CD14-positive monocyte (primary cell): ENCODE measurements around the gene CYTH1. TPM values are rescaled to one million over a fixed set of nuclear protein-coding genes. Genes with fewer than 3 reads are reported as not detected.
A peak's percentile ranks its signal among the peaks of the same experiment; 100 is the strongest.

Source experiments
- DNase-seq, 3 donors: peaks; one replicate each; pipeline ENCODE4 v3.0.0-alpha.2; 2011 to 2022
- H2AFZ ChIP-seq: 2 replicates; pipeline ENCODE4 v1.6.0; 2012; ENCODE audit warnings: mild to moderate bottlenecking, low read depth, low read length, inconsistent platforms; ENCODE audit not compliant: insufficient read depth, poor library complexity, severe bottlenecking
- H3K27ac ChIP-seq, 2 donors: 1 replicate in 1 of 2; 2 replicates in 1 of 2; pipeline ENCODE4 v1.5.1; 2012 to 2013; ENCODE audit warnings: low read length in 2 of 2, control low read depth in 1 of 2, inconsistent platforms in 1 of 2, low read depth in 1 of 2, mild to moderate bottlenecking in 1 of 2
- H3K27me3 ChIP-seq, 2 donors: one replicate each; pipeline versions ENCODE4 v1.6.0 to v1.6.1; 2011 to 2013; ENCODE audit warnings: low read length in 2 of 2; ENCODE audit not compliant: control insufficient read depth in 2 of 2, insufficient read depth in 2 of 2
- H3K36me3 ChIP-seq, 2 donors: replicated peaks in 1 of 2; 1 replicate in 1 of 2; 2 replicates in 1 of 2; pipeline versions ENCODE4 v1.5.1 to v1.6.1; 2012 to 2013; ENCODE audit warnings: low read length in 2 of 2, control low read depth in 1 of 2, inconsistent platforms in 1 of 2, mild to moderate bottlenecking in 1 of 2; ENCODE audit not compliant: insufficient read depth in 2 of 2, control insufficient read depth in 1 of 2
- H3K4me1 ChIP-seq, 2 donors: 1 replicate in 1 of 2; 2 replicates in 1 of 2; pipeline versions ENCODE4 v1.5.1 to v1.6.1; 2012 to 2013; ENCODE audit warnings: low read length in 2 of 2, control low read depth in 1 of 2, inconsistent platforms in 1 of 2, mild to moderate bottlenecking in 1 of 2, moderate library complexity in 1 of 2; ENCODE audit not compliant: insufficient read depth in 2 of 2, control insufficient read depth in 1 of 2
- H3K4me2 ChIP-seq: replicated peaks from 2 replicates; pipeline ENCODE3; 2012; ENCODE audit warnings: low read length, moderate library complexity, mild to moderate bottlenecking; ENCODE audit not compliant: poor library complexity, severe bottlenecking; ENCODE audit errors: extremely low read depth
- H3K4me3 ChIP-seq, 3 experiments: fragments of 200-600 bp in 1 of 3; sonication (generic) in 1 of 3; replicated peaks in 1 of 3; 1 replicate in 2 of 3; 2 replicates in 1 of 3; pipeline ENCODE4 v1.5.1; 2011 to 2013; ENCODE audit warnings: low read length in 3 of 3, mild to moderate bottlenecking in 3 of 3, control low read depth in 2 of 3, low read depth in 2 of 3, inconsistent platforms in 1 of 3, moderate library complexity in 1 of 3
- H3K79me2 ChIP-seq: 2 replicates; pipeline ENCODE4 v1.6.0; 2012; ENCODE audit warnings: mild to moderate bottlenecking, control low read depth, inconsistent platforms, low read length, moderate library complexity; ENCODE audit not compliant: insufficient read depth
- H3K9ac ChIP-seq: 2 replicates; pipeline ENCODE4 v1.6.0; 2017; ENCODE audit warnings: low read length, mild to moderate bottlenecking; ENCODE audit not compliant: insufficient read depth, poor library complexity, severe bottlenecking
- H3K9me3 ChIP-seq, 2 donors: replicated peaks in 1 of 2; 1 replicate in 1 of 2; 2 replicates in 1 of 2; pipeline versions ENCODE4 v1.5.1 to v1.6.1; 2012 to 2013; ENCODE audit warnings: low read length in 2 of 2, control low read depth in 1 of 2; ENCODE audit not compliant: control insufficient read depth in 1 of 2, insufficient read depth in 1 of 2
- H4K20me1 ChIP-seq: 2 replicates; pipeline ENCODE4 v1.6.0; 2012; ENCODE audit warnings: mild to moderate bottlenecking, low read length, control low read depth, moderate library complexity; ENCODE audit not compliant: insufficient read depth
- H3K27ac Mint-ChIP-seq, 7 donors: one replicate each; pipeline ENCODE4 v1.8.0; 2020; ENCODE audit warnings: mild to moderate bottlenecking in 7 of 7, mixed read lengths in 7 of 7, moderate library complexity in 6 of 7, inconsistent platforms in 2 of 7
- H3K27me3 Mint-ChIP-seq, 3 donors: one replicate each; pipeline ENCODE4 v1.8.0; 2021 to 2022; ENCODE audit warnings: low read depth in 3 of 3, mild to moderate bottlenecking in 3 of 3, mixed read lengths in 3 of 3, moderate library complexity in 3 of 3, inconsistent platforms in 1 of 3
- H3K36me3 Mint-ChIP-seq, 2 donors: one replicate each; pipeline ENCODE4 v1.8.0; 2020; ENCODE audit warnings: mixed read lengths in 2 of 2, inconsistent platforms in 1 of 2, mild to moderate bottlenecking in 1 of 2
- H3K4me1 Mint-ChIP-seq: one replicate; pipeline ENCODE4 v1.8.0; 2020; ENCODE audit warnings: mild to moderate bottlenecking, mixed read lengths
- H3K4me3 Mint-ChIP-seq, 2 donors: one replicate each; pipeline ENCODE4 v1.8.0; 2020; ENCODE audit warnings: mild to moderate bottlenecking in 2 of 2, mixed read lengths in 2 of 2, moderate library complexity in 1 of 2
- H3K9me3 Mint-ChIP-seq, 7 donors: one replicate each; pipeline ENCODE4 v1.8.0; 2020 to 2022; ENCODE audit warnings: mixed read lengths in 7 of 7, mild to moderate bottlenecking in 6 of 7, moderate library complexity in 6 of 7, inconsistent platforms in 2 of 7
- WGBS: methylation state at CpG from one replicate; pipeline ENCODE4 v1.1.5; 2013; ENCODE audit warnings: missing lambda C conversion rate; ENCODE audit not compliant: insufficient coverage; 5-methylcytosine and 5-hydroxymethylcytosine counted together
- intact Hi-C, 2 donors: fragments of 100-400 bp; cut with micrococcal nuclease; formaldehyde crosslinking; loops; one replicate each; pipeline versions ENCODE4 v1.15.0 to v1.15.1; 2023
- polyA plus RNA-seq, 3 donors: library from polyadenylated mRNA; depleted of rRNA in 1 of 3; unstranded in 2 of 3; stranded (reverse) in 1 of 3; fragments of 300-500 nt in 2 of 3; fragments of >200 nt in 1 of 3; fragmentation: Illumina TruSeq in 2 of 3; gene quantifications; 1 replicate in 2 of 3; 2 replicates in 1 of 3; pipeline ENCODE4 v1.2.3, GENCODE V29; 2012 to 2021
- TF ChIP-seq, protein P1 (sequence below): fragments of 200-600 bp; IDR thresholded peaks from one replicate; pipeline ENCODE4 v1.8.0; 2022; ENCODE audit warnings: antibody characterized with exemption, mild to moderate bottlenecking

CYTH1 gene
- polyA plus RNA-seq, 3 donors, result 68.6 to 211 (median 80.9) TPM

DNA sequence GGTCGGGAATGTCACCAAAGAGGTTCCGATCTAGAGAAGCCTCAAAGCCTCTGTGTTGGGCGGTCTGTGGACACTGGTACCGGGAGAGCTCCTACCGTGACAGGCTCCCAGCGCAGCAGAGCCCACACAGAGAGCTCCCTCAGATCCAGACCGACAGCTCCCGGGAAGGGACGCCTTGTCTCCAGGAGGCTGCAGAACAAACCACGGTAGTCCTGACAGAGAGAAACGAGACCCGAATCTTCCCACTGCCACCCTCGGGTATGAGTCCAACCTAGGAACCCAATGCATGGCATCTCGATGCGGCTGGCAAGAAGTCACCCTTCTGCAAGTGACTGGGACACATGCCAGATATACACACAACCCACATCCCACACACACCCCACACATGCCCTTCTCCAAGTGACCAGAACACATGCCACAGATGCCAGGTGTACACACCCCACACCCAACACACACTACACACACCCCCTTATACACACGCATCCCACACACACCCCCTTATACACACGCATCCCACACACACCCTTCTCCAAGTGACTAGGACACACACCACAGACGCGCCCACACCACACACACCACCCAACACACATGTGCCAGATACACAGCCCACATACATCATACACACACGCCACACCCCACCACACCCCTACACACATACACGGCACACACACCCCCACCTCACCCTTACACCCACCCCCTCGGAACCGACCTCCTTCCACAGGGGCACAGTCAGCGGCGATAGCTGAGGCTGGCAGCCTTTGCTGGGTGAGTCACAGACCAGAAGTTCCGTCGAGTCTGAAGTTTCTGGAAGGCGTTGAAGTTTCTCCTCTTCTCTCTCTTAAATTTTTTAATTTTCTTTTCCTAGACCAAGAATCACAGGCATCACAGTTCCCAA, 15.9 kb upstream of the CYTH1 start:
- no peaks in the 10 kb centered on the region for H3K79me2 ChIP-seq
- H3K9me3 Mint-ChIP-seq, result no peaks in the 10 kb centered on the region
- peaks cover 57 to 88% of the 10 kb centered on the region in 2 donors for H3K36me3 ChIP-seq
- H3K27me3 ChIP-seq, result no peaks in the 10 kb centered on the region
- H3K27me3 Mint-ChIP-seq, result no peaks in the 10 kb centered on the region
- no peak overlapping the region for H3K4me2 ChIP-seq
- no peak for DNase-seq
- H3K36me3 Mint-ChIP-seq, result peaks cover 84 to 94% of the 10 kb centered on the region in 2 donors
- no peak overlapping the region for H3K4me3 ChIP-seq
- H4K20me1 ChIP-seq, result peaks cover 21% of the 10 kb centered on the region
- H3K9ac ChIP-seq, result no peak overlapping the region
- WGBS, result 93% methylated on average over 28 of the region's 28 CpGs
- H3K9me3 ChIP-seq, result no peaks in the 10 kb centered on the region
- peak overlapping the region in 2 of 7 donors; percentile 75 to 79 for H3K27ac Mint-ChIP-seq
- no peak overlapping the region for H3K27ac ChIP-seq
- intact Hi-C loops, result no loop called here
- peaks cover 0 to under 1% of the 10 kb centered on the region in 2 donors for H3K4me1 ChIP-seq
- H3K4me3 Mint-ChIP-seq, result no peak overlapping the region
- TF ChIP-seq, protein P1, sequence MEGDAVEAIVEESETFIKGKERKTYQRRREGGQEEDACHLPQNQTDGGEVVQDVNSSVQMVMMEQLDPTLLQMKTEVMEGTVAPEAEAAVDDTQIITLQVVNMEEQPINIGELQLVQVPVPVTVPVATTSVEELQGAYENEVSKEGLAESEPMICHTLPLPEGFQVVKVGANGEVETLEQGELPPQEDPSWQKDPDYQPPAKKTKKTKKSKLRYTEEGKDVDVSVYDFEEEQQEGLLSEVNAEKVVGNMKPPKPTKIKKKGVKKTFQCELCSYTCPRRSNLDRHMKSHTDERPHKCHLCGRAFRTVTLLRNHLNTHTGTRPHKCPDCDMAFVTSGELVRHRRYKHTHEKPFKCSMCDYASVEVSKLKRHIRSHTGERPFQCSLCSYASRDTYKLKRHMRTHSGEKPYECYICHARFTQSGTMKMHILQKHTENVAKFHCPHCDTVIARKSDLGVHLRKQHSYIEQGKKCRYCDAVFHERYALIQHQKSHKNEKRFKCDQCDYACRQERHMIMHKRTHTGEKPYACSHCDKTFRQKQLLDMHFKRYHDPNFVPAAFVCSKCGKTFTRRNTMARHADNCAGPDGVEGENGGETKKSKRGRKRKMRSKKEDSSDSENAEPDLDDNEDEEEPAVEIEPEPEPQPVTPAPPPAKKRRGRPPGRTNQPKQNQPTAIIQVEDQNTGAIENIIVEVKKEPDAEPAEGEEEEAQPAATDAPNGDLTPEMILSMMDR, result no peak
- H3K4me1 Mint-ChIP-seq, result peaks cover 10% of the 10 kb centered on the region
- no peak overlapping the region for H2AFZ ChIP-seq

DNA sequence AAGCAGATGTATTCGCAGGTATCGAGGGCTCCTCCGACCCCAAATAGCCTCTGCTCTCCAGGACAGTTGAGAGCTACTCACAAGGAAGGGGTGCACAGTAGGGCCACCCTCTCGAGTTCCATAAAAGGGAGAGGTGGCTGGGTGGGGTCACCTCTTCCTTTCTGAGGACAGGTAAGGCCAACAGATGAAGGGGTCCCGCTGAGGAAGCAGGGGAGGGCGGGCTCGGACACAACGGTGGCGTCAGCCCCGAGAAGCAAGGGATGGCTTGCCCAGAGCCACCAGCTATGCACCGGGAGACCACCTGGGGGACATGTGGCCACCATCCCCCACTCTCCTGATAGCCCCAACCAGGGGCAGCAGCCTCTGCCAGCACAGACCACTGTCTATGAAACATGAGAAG, 15.1 kb upstream of the CYTH1 start:
- Histone ChIP-seq H3K79me2 (no peaks in the 10 kb centered on the region), H2AFZ (no peak overlapping the region), H3K9ac (no peak overlapping the region), H3K36me3 (peaks cover 52 to 82% of the 10 kb centered on the region in 2 donors), H3K4me3 (no peak overlapping the region), H3K4me2 (no peak overlapping the region), H3K9me3 (no peaks in the 10 kb centered on the region), H4K20me1 (peaks cover 21% of the 10 kb centered on the region), H3K27ac (no peak overlapping the region), H3K4me1 (no peaks in the 10 kb centered on the region), H3K27me3 (no peaks in the 10 kb centered on the region)
- Mint-ChIP-seq H3K36me3 (peaks cover 78 to 86% of the 10 kb centered on the region in 2 donors), H3K4me1 (peaks cover 10% of the 10 kb centered on the region), H3K27me3 (no peaks in the 10 kb centered on the region), H3K4me3 (no peak overlapping the region), H3K27ac (no peak overlapping the region), H3K9me3 (no peaks in the 10 kb centered on the region)
- TF ChIP-seq, protein P1, result no peak
- intact Hi-C loops, result no loop called here
- over 99% methylated on average over 11 of the region's 11 CpGs for WGBS
- DNase-seq, result no peak
